ENCODE results near the gene C16orf95. TPM values are rescaled to one million over a fixed set of nuclear protein-coding genes. Genes with fewer than 3 reads are reported as not detected.

The C16orf95 gene
- total and polyA plus RNA-seq, 7 experiments from 2014 or later = 1.3 to 8.6 (median 2.7) TPM

GRCh38 chr16:87320510-87321227 is 3.5 kb upstream of the C16orf95 start:
- no peak for ATAC-seq
- H3K27me3 Mint-ChIP-seq = peaks cover 0 to 2% (median 0%) of the 10 kb centered on the region in 5 donors

DNA sequence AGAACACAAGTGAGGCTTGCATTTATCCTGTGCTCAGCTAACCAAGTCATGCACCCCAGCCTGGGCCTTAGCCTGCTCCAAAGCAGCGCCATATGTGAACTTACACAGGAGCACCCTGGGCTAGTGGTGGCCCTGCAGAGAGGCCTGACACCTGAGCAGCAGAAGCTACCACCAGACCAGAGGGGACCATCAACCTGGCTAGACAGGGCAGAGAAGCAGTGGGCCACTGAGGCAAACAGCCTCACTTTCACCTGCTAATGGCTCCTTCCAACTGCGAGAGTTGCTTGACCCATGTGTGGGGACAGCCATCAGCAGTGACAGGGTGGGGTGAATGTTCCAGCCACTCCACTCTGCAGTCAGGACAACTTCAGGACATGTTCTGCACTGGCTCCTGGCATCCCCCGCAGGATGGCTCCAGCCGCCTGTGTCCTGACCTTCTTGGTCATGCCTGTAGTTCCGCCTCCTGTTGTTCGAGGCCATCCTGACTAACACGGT is 2.9 kb upstream of the C16orf95 start:
- no peak overlapping the region for H3K27ac ChIP-seq (ENCODE audit: low read depth, low read length)
- no peak overlapping the region for H3K27ac Mint-ChIP-seq
- no peaks in the 10 kb centered on the region for H3K9me3 ChIP-seq (ENCODE audit: control insufficient read depth in 2 of 3, low read length in 3 of 3)
- peaks cover 0 to 6% (median 0%) of the 10 kb centered on the region in 3 experiments for H3K36me3 ChIP-seq (ENCODE audit: control insufficient read depth in 2 of 3, insufficient read depth in 3 of 3, low read length in 3 of 3)
- peaks cover 0 to 6% (median 0%) of the 10 kb centered on the region in 5 donors for H3K36me3 Mint-ChIP-seq
- peaks cover 0 to 5% (median 0%) of the 10 kb centered on the region in 11 donors for H3K9me3 Mint-ChIP-seq
- peaks cover 11 to 25% (median 16%) of the 10 kb centered on the region in 7 donors for H3K4me1 Mint-ChIP-seq
- CTCF ChIA-PET = no interaction called here
- H3K27me3 Mint-ChIP-seq = peaks cover 0 to 2% (median 0%) of the 10 kb centered on the region in 5 donors
- POLR2A ChIA-PET = interaction anchor here (4.1 kb wide), 1 partner anchor 64 kb away, joined by 30 read pairs; the partner anchor contains the start of gene FBXO31
- H3K4me1 ChIP-seq (ENCODE audit: control insufficient read depth in 2 of 2, insufficient read depth in 2 of 2, low read length in 2 of 2) = peaks cover 11% of the 10 kb centered on the region in 2 donors
- ATAC-seq (no peak), DNase-seq (no peak)
- H3K4me3 Mint-ChIP-seq = no peak overlapping the region
- no peaks in the 10 kb centered on the region for H3K27me3 ChIP-seq (ENCODE audit: control insufficient read depth in 2 of 2, insufficient read depth in 2 of 2, low read length in 2 of 2)
- H3K4me3 ChIP-seq (ENCODE audit: low read length) = no peak overlapping the region
- intact Hi-C loops (cut with micrococcal nuclease) = loop anchor here (5.0 to 10.0 kb wide), 2 partner anchors 447 to 635 kb away; partner anchors contain the start of genes BANP (in 1 of the 2) and KLHDC4 (in 1 of the 2)

More at GRCh38 chr16:87320510-87321227, 3.5 kb upstream of the C16orf95 start:
- peaks cover 11 to 23% (median 17%) of the 10 kb centered on the region in 7 donors for H3K4me1 Mint-ChIP-seq
- Histone ChIP-seq H3K27ac (ENCODE audit: low read depth, low read length) (no peak overlapping the region), H3K27me3 (ENCODE audit: control insufficient read depth in 2 of 2, insufficient read depth in 2 of 2, low read length in 2 of 2) (no peaks in the 10 kb centered on the region), H3K4me3 (ENCODE audit: low read length) (no peak overlapping the region), H3K9me3 (ENCODE audit: control insufficient read depth in 2 of 3, low read length in 3 of 3) (no peaks in the 10 kb centered on the region), H3K36me3 (ENCODE audit: control insufficient read depth in 2 of 3, insufficient read depth in 3 of 3, low read length in 3 of 3) (peaks cover 0 to 6% (median 0%) of the 10 kb centered on the region in 3 experiments), H3K4me1 (ENCODE audit: control insufficient read depth in 2 of 2, insufficient read depth in 2 of 2, low read length in 2 of 2) (peaks cover 11 to 12% of the 10 kb centered on the region in 2 donors)
- POLR2A ChIA-PET = interaction anchor here (0.6 kb wide), 2 partner anchors 79 to 81 kb away, joined by 3 read pairs; no protein-coding TSS in a partner anchor
- intact Hi-C loops (cut with micrococcal nuclease) = no loop called here
- peaks cover 0 to 5% (median 0%) of the 10 kb centered on the region in 11 donors for H3K9me3 Mint-ChIP-seq
- peaks cover 0 to 6% (median 0%) of the 10 kb centered on the region in 5 donors for H3K36me3 Mint-ChIP-seq
- no peak for DNase-seq
- no peak overlapping the region for H3K4me3 Mint-ChIP-seq
- peak overlapping the region in 3 of 9 donors; percentile 5 to 17 (median 7) for H3K27ac Mint-ChIP-seq
- CTCF ChIA-PET = no interaction called here

DNA sequence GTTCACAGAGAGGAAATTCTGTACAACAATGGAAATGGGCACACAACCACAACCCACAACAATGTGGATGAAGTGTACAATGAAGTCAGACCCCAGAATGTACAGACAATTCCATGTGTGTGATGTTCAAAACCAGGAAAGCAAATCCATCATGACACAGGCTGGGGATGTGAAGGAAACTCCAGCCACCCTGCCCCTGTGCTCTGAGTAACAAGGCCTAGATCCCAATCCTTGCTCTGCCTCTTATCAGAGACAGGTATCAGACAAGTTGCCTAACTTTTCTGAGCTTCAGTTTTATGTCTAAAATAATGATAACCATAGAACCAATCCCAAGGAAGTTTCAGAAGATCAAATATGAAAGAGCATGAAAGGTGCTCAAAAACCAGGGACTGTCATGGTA is 1.8 kb upstream of the C16orf95 start:
- H3K27ac Mint-ChIP-seq = peak overlapping the region in 7 of 9 donors; percentile 92 to 99 (median 94)
- H3K9me3 Mint-ChIP-seq = peaks cover 0 to 5% (median 0%) of the 10 kb centered on the region in 11 donors

GRCh38 chr16:87317750-87318644 is 805 bp upstream of the C16orf95 start:
- Mint-ChIP-seq H3K4me1 (peaks cover 11 to 23% (median 16%) of the 10 kb centered on the region in 7 donors), H3K9me3 (peaks cover 0 to 5% (median 0%) of the 10 kb centered on the region in 11 donors), H3K27ac (peak overlapping the region; percentile 91 to 99 (median 94)), H3K36me3 (peaks cover 0 to 6% (median 0%) of the 10 kb centered on the region in 5 donors), H3K4me3 (peak overlapping the region; percentile 92 to 100 (median 97)), H3K27me3 (peaks cover 0 to 2% (median 0%) of the 10 kb centered on the region in 5 donors)
- DNase-seq = no peak
- intact Hi-C loops (cut with micrococcal nuclease) = loop anchor here (1.0 to 10.0 kb wide), 11 partner anchors 65 to 637 kb away; partner anchors contain the start of genes ZCCHC14 (in 2 of the 2), BANP (in 1 of the 2), FBXO31 (in 1 of the 2) and KLHDC4 (in 1 of the 2)
- peak; percentile 20 for ATAC-seq
- H3K36me3 ChIP-seq (ENCODE audit: control insufficient read depth in 2 of 3, insufficient read depth in 3 of 3, low read length in 3 of 3) = peaks cover 0 to 6% (median 0%) of the 10 kb centered on the region in 3 experiments
- CTCF ChIA-PET = interaction anchor here (1.3 to 1.7 kb wide), 3 partner anchors 76 to 318 kb away, joined by 4 to 13 read pairs (median 6); no protein-coding TSS in a partner anchor
- H3K4me3 ChIP-seq (ENCODE audit: low read length) = peak overlapping the region; percentile 86
- H3K4me1 ChIP-seq (ENCODE audit: control insufficient read depth in 2 of 2, insufficient read depth in 2 of 2, low read length in 2 of 2) = peaks cover 8 to 11% of the 10 kb centered on the region in 2 donors
- H3K9me3 ChIP-seq (ENCODE audit: control insufficient read depth in 2 of 3, low read length in 3 of 3) = no peaks in the 10 kb centered on the region
- peak overlapping the region; percentile 91 for H3K27ac ChIP-seq (ENCODE audit: low read depth, low read length)
- no peaks in the 10 kb centered on the region for H3K27me3 ChIP-seq (ENCODE audit: control insufficient read depth in 2 of 2, insufficient read depth in 2 of 2, low read length in 2 of 2)
- POLR2A ChIA-PET = interaction anchor here (0.6 to 4.1 kb wide), 9 partner anchors 20 to 763 kb away, joined by 3 to 30 read pairs (median 4); partner anchors contain the start of genes FBXO31 and MTHFSD

More for the DNA sequence above, 1.8 kb upstream of the C16orf95 start:
- Histone ChIP-seq H3K9me3 (ENCODE audit: control insufficient read depth in 2 of 3, low read length in 3 of 3) (no peaks in the 10 kb centered on the region), H3K4me1 (ENCODE audit: control insufficient read depth in 2 of 2, insufficient read depth in 2 of 2, low read length in 2 of 2) (peaks cover 8 to 11% of the 10 kb centered on the region in 2 donors), H3K27ac (ENCODE audit: low read depth, low read length) (no peak overlapping the region), H3K4me3 (ENCODE audit: low read length) (no peak overlapping the region), H3K36me3 (ENCODE audit: control insufficient read depth in 2 of 3, insufficient read depth in 3 of 3, low read length in 3 of 3) (peaks cover 0 to 6% (median 0%) of the 10 kb centered on the region in 3 experiments), H3K27me3 (ENCODE audit: control insufficient read depth in 2 of 2, insufficient read depth in 2 of 2, low read length in 2 of 2) (no peaks in the 10 kb centered on the region)
- intact Hi-C loops (cut with micrococcal nuclease) = loop anchor here (5.0 to 10.0 kb wide), 2 partner anchors 448 to 636 kb away; partner anchors contain the start of genes BANP (in 1 of the 2) and KLHDC4 (in 1 of the 2)
- H3K27me3 Mint-ChIP-seq = peaks cover 0 to 2% (median 0%) of the 10 kb centered on the region in 5 donors
- H3K4me1 Mint-ChIP-seq = peaks cover 11 to 23% (median 16%) of the 10 kb centered on the region in 7 donors
- ChIA-PET CTCF (no interaction called here), POLR2A (interaction anchor here (4.1 kb wide), 1 partner anchor 65 kb away, joined by 30 read pairs; the partner anchor contains the start of gene FBXO31)
- no peak for ATAC-seq
- H3K4me3 Mint-ChIP-seq = peak overlapping the region; percentile 92 to 100 (median 97)
- H3K36me3 Mint-ChIP-seq = peaks cover 0 to 6% (median 0%) of the 10 kb centered on the region in 5 donors
- no peak for DNase-seq

- Histone ChIP-seq H3K4me1 (ENCODE audit: control insufficient read depth in 2 of 2, insufficient read depth in 2 of 2, low read length in 2 of 2) (peaks cover 8 to 11% of the 10 kb centered on the region in 2 donors), H3K36me3 (ENCODE audit: control insufficient read depth in 2 of 3, insufficient read depth in 3 of 3, low read length in 3 of 3) (peaks cover 0 to 6% (median 0%) of the 10 kb centered on the region in 3 experiments), H3K27me3 (ENCODE audit: control insufficient read depth in 2 of 2, insufficient read depth in 2 of 2, low read length in 2 of 2) (no peaks in the 10 kb centered on the region), H3K4me3 (ENCODE audit: low read length) (peak overlapping the region; percentile 86), H3K27ac (ENCODE audit: low read depth, low read length) (peak overlapping the region; percentile 91), H3K9me3 (ENCODE audit: control insufficient read depth in 2 of 3, low read length in 3 of 3) (no peaks in the 10 kb centered on the region)
- ChIA-PET CTCF (interaction anchor here (1.3 to 1.7 kb wide), 3 partner anchors 78 to 319 kb away, joined by 4 to 13 read pairs (median 6); no protein-coding TSS in a partner anchor), POLR2A (interaction anchor here (0.7 to 4.1 kb wide), 6 partner anchors 28 to 635 kb away, joined by 3 to 30 read pairs (median 5); partner anchors contain the start of genes BANP and FBXO31)
- ATAC-seq (no peak), DNase-seq (no peak)
- Mint-ChIP-seq H3K9me3 (peaks cover 0 to 5% (median 0%) of the 10 kb centered on the region in 11 donors), H3K36me3 (peaks cover 0 to 6% (median 0%) of the 10 kb centered on the region in 5 donors), H3K27me3 (peaks cover 0 to 2% (median 0%) of the 10 kb centered on the region in 5 donors), H3K27ac (peak overlapping the region; percentile 59 to 99 (median 94)), H3K4me3 (peak overlapping the region; percentile 92 to 100 (median 97)), H3K4me1 (peaks cover 11 to 23% (median 16%) of the 10 kb centered on the region in 7 donors)
- intact Hi-C loops (cut with micrococcal nuclease) = loop anchor here (2.0 to 10.0 kb wide), 5 partner anchors 176 to 638 kb away; partner anchors contain the start of genes BANP (in 1 of the 2), KLHDC4 (in 1 of the 2) and ZCCHC14 (in 1 of the 2)
Measured at GRCh38 chr16:87316450-87316922, 706 bp downstream of the C16orf95 start.

Data from naive thymus-derived CD4-positive, alpha-beta T cell (primary cell).